ENCODE data around the gene ZC3H7B. TPM values are rescaled to one million over a fixed set of nuclear protein-coding genes. Genes with fewer than 3 reads are reported as not detected.

Gene ZC3H7B
- total RNA-seq, 4 donors from 2014 or later, result 29.5 to 43.6 (median 35.7) TPM

GRCh38 chr22:41380993-41381328 lies 79.6 kb downstream of the ZC3H7B start:
- in situ Hi-C loops (cut with MboI; ENCODE audit: low pct_ligation_motif_present in 1 of 4, low pct_unique_long_range_greater_than_20kb in 1 of 4, low sequenced_read_pairs in 3 of 4), result no loop called here
- TF ChIP-seq, protein P1, sequence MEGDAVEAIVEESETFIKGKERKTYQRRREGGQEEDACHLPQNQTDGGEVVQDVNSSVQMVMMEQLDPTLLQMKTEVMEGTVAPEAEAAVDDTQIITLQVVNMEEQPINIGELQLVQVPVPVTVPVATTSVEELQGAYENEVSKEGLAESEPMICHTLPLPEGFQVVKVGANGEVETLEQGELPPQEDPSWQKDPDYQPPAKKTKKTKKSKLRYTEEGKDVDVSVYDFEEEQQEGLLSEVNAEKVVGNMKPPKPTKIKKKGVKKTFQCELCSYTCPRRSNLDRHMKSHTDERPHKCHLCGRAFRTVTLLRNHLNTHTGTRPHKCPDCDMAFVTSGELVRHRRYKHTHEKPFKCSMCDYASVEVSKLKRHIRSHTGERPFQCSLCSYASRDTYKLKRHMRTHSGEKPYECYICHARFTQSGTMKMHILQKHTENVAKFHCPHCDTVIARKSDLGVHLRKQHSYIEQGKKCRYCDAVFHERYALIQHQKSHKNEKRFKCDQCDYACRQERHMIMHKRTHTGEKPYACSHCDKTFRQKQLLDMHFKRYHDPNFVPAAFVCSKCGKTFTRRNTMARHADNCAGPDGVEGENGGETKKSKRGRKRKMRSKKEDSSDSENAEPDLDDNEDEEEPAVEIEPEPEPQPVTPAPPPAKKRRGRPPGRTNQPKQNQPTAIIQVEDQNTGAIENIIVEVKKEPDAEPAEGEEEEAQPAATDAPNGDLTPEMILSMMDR (IDR thresholded peaks at IDR 0.05), result no peak
- peak; percentile 80 to 89 (median 87) for TF ChIP-seq POLR2AphosphoS5 (IDR thresholded peaks at IDR 0.05)
- peak; percentile 10 for TF ChIP-seq EP300 (IDR thresholded peaks at IDR 0.05; ENCODE audit: low read depth)
- TF ChIP-seq POLR2A (IDR thresholded peaks at IDR 0.05), result peak; percentile 79
- Histone ChIP-seq H3K36me3 (no peaks in the 10 kb centered on the region), H3K27me3 (no peaks in the 10 kb centered on the region), H3K4me1 (peaks cover 3 to 37% (median 32%) of the 10 kb centered on the region in 4 donors), H3K4me3 (peak overlapping the region; percentile 41 to 97 (median 75)), H3K9me3 (no peaks in the 10 kb centered on the region), H3K27ac (peak overlapping the region; percentile 95 to 98 (median 97))
- intact Hi-C loops (cut with DNase I; ENCODE audit: low total_unique reads), result no loop called here
- DNase-seq, result peak; percentile 74
- 1% methylated on average over 14 of the region's 22 CpGs; no CpG with 5 or more reads in 1 of the 2 donors for whole genome bisulfite sequencing, 2 donors (ENCODE audit: low coverage in 1 of 2)

GRCh38 chr22:41381329-41382097 lies 80.2 kb downstream of the ZC3H7B start, which contains the start of gene TEF:
Gene TEF (plus strand): TSS chr22:41381942. CDS start chr22:41382045, 103 bp downstream.
- intact Hi-C loops (cut with DNase I; ENCODE audit: low total_unique reads), result no loop called here

DNA sequence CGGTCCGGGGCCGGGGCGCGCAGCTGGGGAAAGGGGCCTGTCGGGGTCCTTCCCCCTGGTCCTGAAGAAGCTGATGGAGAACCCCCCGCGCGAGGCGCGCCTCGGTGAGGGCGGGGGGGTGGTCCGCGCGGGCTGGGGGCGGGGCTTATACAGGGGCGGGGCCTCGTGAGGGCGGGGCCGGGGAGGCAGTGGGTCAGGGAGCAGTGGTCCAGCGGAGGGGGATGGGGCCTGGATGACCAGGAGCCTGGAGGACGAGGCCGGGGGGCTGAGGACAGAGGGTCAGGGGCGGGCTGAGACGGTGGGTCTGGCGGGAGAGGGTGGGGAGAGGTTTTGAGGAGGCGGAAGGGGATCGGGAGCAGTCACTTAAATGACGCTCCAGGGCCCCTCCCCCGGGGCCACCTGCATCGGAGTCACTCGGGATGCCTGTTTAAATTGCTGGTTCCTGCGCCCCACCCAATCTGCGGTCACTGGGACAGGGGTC lies 80.8 kb downstream of the ZC3H7B start:
- intact Hi-C loops (cut with DNase I; ENCODE audit: low total_unique reads) (no loop called here), in situ Hi-C loops (cut with MboI; ENCODE audit: low pct_ligation_motif_present in 1 of 4, low pct_unique_long_range_greater_than_20kb in 1 of 4, low sequenced_read_pairs in 3 of 4) (no loop called here)
- Histone ChIP-seq H3K9me3 (no peaks in the 10 kb centered on the region), H3K27ac (peak overlapping the region; percentile 95 to 98 (median 97)), H3K4me1 (peaks cover 3 to 37% (median 32%) of the 10 kb centered on the region in 4 donors), H3K4me3 (peak overlapping the region; percentile 74 to 97 (median 86)), H3K27me3 (no peaks in the 10 kb centered on the region), H3K36me3 (no peaks in the 10 kb centered on the region)
- TF ChIP-seq POLR2AphosphoS5 (IDR thresholded peaks at IDR 0.05), result no peak
- TF ChIP-seq, protein P1 (IDR thresholded peaks at IDR 0.05), result no peak
- no peak for TF ChIP-seq EP300 (IDR thresholded peaks at IDR 0.05; ENCODE audit: low read depth)
- no peak for TF ChIP-seq POLR2A (IDR thresholded peaks at IDR 0.05)
- peak; percentile 74 for DNase-seq
- 2% methylated on average over 26 of the region's 35 CpGs; no CpG with 5 or more reads in 1 of the 2 donors for WGBS, 2 donors (ENCODE audit: low coverage in 1 of 2)

More at GRCh38 chr22:41381329-41382097, 80.2 kb downstream of the ZC3H7B start, which contains the start of gene TEF:
- peak within 1 kb of the TSS; percentile 74 to 97 (median 86) for H3K4me3 ChIP-seq
- H3K9me3 ChIP-seq, result no peaks in the 10 kb centered on the region
- DNase-seq, result peak; percentile 99
- TF ChIP-seq POLR2A (IDR thresholded peaks at IDR 0.05) (peak; percentile 80), POLR2AphosphoS5 (IDR thresholded peaks at IDR 0.05) (peak; percentile 75 to 84 (median 83)), EP300 (IDR thresholded peaks at IDR 0.05; ENCODE audit: low read depth) (no peak)
- TF ChIP-seq, protein P1 (IDR thresholded peaks at IDR 0.05), result no peak
- no peaks in the 10 kb centered on the region for H3K36me3 ChIP-seq
- H3K27me3 ChIP-seq, result no peaks in the 10 kb centered on the region
- WGBS, 2 donors (ENCODE audit: low coverage in 1 of 2), result 0% methylated on average over 28 of the region's 84 CpGs; no CpG with 5 or more reads in 1 of the 2 donors
- in situ Hi-C loops (cut with MboI; ENCODE audit: low pct_ligation_motif_present in 1 of 4, low pct_unique_long_range_greater_than_20kb in 1 of 4, low sequenced_read_pairs in 3 of 4), result no loop called here
- peaks cover 3 to 37% (median 32%) of the 10 kb centered on the region in 4 donors for H3K4me1 ChIP-seq
- peak within 1 kb of the TSS; percentile 95 to 98 (median 97) for H3K27ac ChIP-seq

GRCh38 chr22:41382610-41383009 lies 81.3 kb downstream of the ZC3H7B start:
- DNase-seq, result no peak
- in situ Hi-C loops (cut with MboI; ENCODE audit: low pct_ligation_motif_present in 1 of 4, low pct_unique_long_range_greater_than_20kb in 1 of 4, low sequenced_read_pairs in 3 of 4), result no loop called here
- peak overlapping the region; percentile 74 to 97 (median 86) for H3K4me3 ChIP-seq
- H3K4me1 ChIP-seq, result peaks cover 3 to 37% (median 32%) of the 10 kb centered on the region in 4 donors
- WGBS, 2 donors (ENCODE audit: low coverage in 1 of 2), result 16% methylated on average over 19 of the region's 19 CpGs; no CpG with 5 or more reads in 1 of the 2 donors
- H3K9me3 ChIP-seq, result no peaks in the 10 kb centered on the region
- TF ChIP-seq, protein P1 (IDR thresholded peaks at IDR 0.05), result no peak
- TF ChIP-seq EP300 (IDR thresholded peaks at IDR 0.05; ENCODE audit: low read depth) (no peak), POLR2A (IDR thresholded peaks at IDR 0.05) (no peak), POLR2AphosphoS5 (IDR thresholded peaks at IDR 0.05) (no peak)
- H3K36me3 ChIP-seq, result peaks cover 0 to 3% (median 0%) of the 10 kb centered on the region in 4 donors
- H3K27me3 ChIP-seq, result no peaks in the 10 kb centered on the region
- intact Hi-C loops (cut with DNase I; ENCODE audit: low total_unique reads), result no loop called here
- H3K27ac ChIP-seq, result peak overlapping the region; percentile 95 to 98 (median 97)
